A549 (cell line): ENCODE data around the gene PECR. TPM values are rescaled to one million over a fixed set of nuclear protein-coding genes. Genes with fewer than 3 reads are reported as not detected.
"Not testable (repeated sequence)": the region's sequence is repeated elsewhere in the genome, so short reads cannot be mapped to it uniquely, and the experiment has no call there.

Experiments used
- ATAC-seq, 2 experiments: fragments of 200-7000 bp in 1 of 2; fragments of >200 bp in 1 of 2; cut with Nextera tagmentation in 1 of 2; cut with Tn5 transposase in 1 of 2; 3 replicates each; pipeline versions ENCODE4 v1.8.0 to v1.9.1; 2018 to 2020; ENCODE audit warnings: mild to moderate bottlenecking in 1 of 2, moderate library complexity in 1 of 2
- CTCF ChIA-PET: fragments of 300-600 bp; sonication (Branson Sonifier 250); formaldehyde crosslinking; extraction: SDS; loops from one replicate; lab custom pipeline; 2021; ENCODE audit warnings: antibody characterized with exemption, inconsistent platforms; lab: Yijun Ruan, JAX
- POLR2A ChIA-PET: fragments of 350-600 bp; formaldehyde crosslinking; extraction: SDS; loops from one replicate; lab custom pipeline; 2021; ENCODE audit warnings: antibody characterized with exemption, inconsistent platforms; lab: Yijun Ruan, JAX
- DNase-seq, 2 experiments: peaks; one replicate each; pipeline versions ENCODE4 v3.0.0 to v3.0.0-alpha.2; 2011 to 2016; ENCODE audit warnings: low read depth in 1 of 2, low spot score in 1 of 2
- FAIRE-seq: peaks from 2 replicates; lab custom pipeline; 2011; peaks lifted over from hg19 to GRCh38; lab: Jason Lieb, UNC
- H3K27ac ChIP-seq, 2 experiments: fragments of >200 bp; sonication (Bioruptor Twin); formaldehyde crosslinking; 3 replicates each; pipeline ENCODE4 v1.5.1; 2016 to 2017
- H3K4me1 ChIP-seq: fragments of >200 bp; sonication (Bioruptor Twin); formaldehyde crosslinking; 3 replicates; pipeline ENCODE4 v1.6.1; 2016
- H3K4me2 ChIP-seq: fragments of >200 bp; sonication (Bioruptor Twin); formaldehyde crosslinking; 3 replicates; pipeline ENCODE4 v1.6.1; 2016
- H3K4me3 ChIP-seq: fragments of >200 bp; sonication (Bioruptor Twin); formaldehyde crosslinking; 3 replicates; pipeline ENCODE4 v1.5.1; 2016
- H3K9me3 ChIP-seq: fragments of >200 bp; sonication (Bioruptor Twin); formaldehyde crosslinking; 3 replicates; pipeline ENCODE4 v1.6.1; 2016
- CBX8 ChIP-seq: fragments of 200-600 bp; sonication (generic); IDR thresholded peaks from 2 replicates; pipeline ENCODE4 v1.6.1; 2016
- EHMT2 ChIP-seq: fragments of 200-600 bp; sonication (generic); IDR thresholded peaks from 2 replicates; pipeline ENCODE4 v1.6.1; 2016; ENCODE audit warnings: antibody characterized with exemption, low read depth, mild to moderate bottlenecking, moderate library complexity
- EP300 ChIP-seq, 2 experiments: fragments of >200 bp; sonication (Bioruptor Twin); formaldehyde crosslinking; IDR thresholded peaks; 2 replicates in 1 of 2; 3 replicates in 1 of 2; pipeline ENCODE4 v1.6.1; 2016 to 2017
- MYC ChIP-seq: IDR thresholded peaks from 2 replicates; pipeline ENCODE4 v1.6.1; 2012; ENCODE audit warnings: mild to moderate bottlenecking, inconsistent platforms, low read length, improper control_type of control experiment, borderline replicate concordance
- POLR2AphosphoS2 ChIP-seq: conservative IDR thresholded peaks from 2 replicates; pipeline ENCODE4 v1.6.1; 2012; ENCODE audit warnings: low read length, improper control_type of control experiment, inconsistent platforms
- RCOR1 ChIP-seq: fragments of 150-350 bp; IDR thresholded peaks from 2 replicates; pipeline ENCODE4 v1.6.1; 2014; ENCODE audit warnings: antibody characterized with exemption, low read length, low read depth
- RNF2 ChIP-seq: fragments of 200-600 bp; sonication (generic); IDR thresholded peaks from 2 replicates; pipeline ENCODE4 v1.6.1; 2016; ENCODE audit warnings: low read depth, mild to moderate bottlenecking, antibody characterized with exemption, moderate library complexity, borderline replicate concordance
- SREBF2 ChIP-seq: fragments of 450-650 bp; IDR thresholded peaks from 2 replicates; pipeline ENCODE4 v1.6.1; 2014; ENCODE audit warnings: mild to moderate bottlenecking, moderate library complexity
- ZFP36 ChIP-seq: fragments of 450-650 bp; IDR thresholded peaks from 2 replicates; pipeline ENCODE4 v1.6.1; 2014; ENCODE audit warnings: borderline replicate concordance; ENCODE audit not compliant: partially characterized antibody
- WGBS: methylation state at CpG from one replicate; pipeline ENCODE4 v1.1.6; 2017; ENCODE audit errors: missing lambda C conversion rate; 5-methylcytosine and 5-hydroxymethylcytosine counted together
- polyA plus RNA-seq, 4 experiments: library from polyadenylated mRNA; depleted of rRNA in 3 of 4; stranded (reverse); fragments of >200 nt; fragmentation: RNase III in 1 of 4; extraction: RNeasy Plus Mini Kit Qiagen cat#74134 plus additional on column Dnase treatment in 1 of 4; gene quantifications; 2 replicates in 3 of 4; 3 replicates in 1 of 4; pipeline ENCODE4 v1.2.3, GENCODE V29; 2011 to 2017
- TF ChIP-seq, protein P1 (sequence below): fragments of 200-600 bp; sonication (generic); IDR thresholded peaks from 2 replicates; pipeline ENCODE4 v1.6.1; 2016; ENCODE audit warnings: antibody characterized with exemption, mild to moderate bottlenecking, moderate library complexity
- TF ChIP-seq, protein P2 (sequence below): fragments of >200 bp; sonication (Bioruptor Twin); formaldehyde crosslinking; IDR thresholded peaks from 3 replicates; pipeline ENCODE4 v1.6.1; 2016

The PECR gene
- polyA plus RNA-seq, 2 of the 4 experiments (the other 2 are of a cell fraction): 16.8 to 39.9 TPM

DNA sequence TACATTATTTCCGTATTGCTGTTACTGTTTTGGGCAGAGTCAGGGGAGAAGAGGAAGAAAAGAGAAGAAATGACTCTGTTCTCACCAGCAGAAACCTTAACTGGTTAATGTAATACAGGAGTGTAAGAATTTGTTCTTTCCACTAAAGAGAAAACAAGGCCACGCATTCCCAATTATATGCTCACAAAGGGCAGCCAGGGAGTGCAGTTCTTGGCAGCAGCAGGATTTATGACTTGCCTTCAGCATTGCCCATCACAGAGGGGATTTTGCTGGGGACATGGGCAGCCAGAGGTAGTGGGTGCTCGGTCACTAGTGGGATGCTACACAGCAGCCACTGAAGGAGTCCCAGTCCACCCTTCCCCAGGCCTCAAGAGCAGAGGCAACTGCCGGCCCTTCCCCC, 86.7 kb downstream of the PECR start:
- no peaks in the 10 kb centered on the region for H3K4me1 ChIP-seq
- ATAC-seq (no peak), DNase-seq (no peak), FAIRE-seq (no peak)
- H3K4me2 ChIP-seq: no peak overlapping the region
- no peak overlapping the region for H3K4me3 ChIP-seq
- CTCF ChIA-PET: interaction anchor here (0.8 kb wide), 1 partner anchor 21 kb away, joined by 3 read pairs; no protein-coding TSS in a partner anchor
- no peak overlapping the region for H3K27ac ChIP-seq
- POLR2A ChIA-PET: no interaction called here
- 86% methylated on average over 4 of the region's 4 CpGs for WGBS
- H3K9me3 ChIP-seq: no peaks in the 10 kb centered on the region
- TF ChIP-seq, protein P1, sequence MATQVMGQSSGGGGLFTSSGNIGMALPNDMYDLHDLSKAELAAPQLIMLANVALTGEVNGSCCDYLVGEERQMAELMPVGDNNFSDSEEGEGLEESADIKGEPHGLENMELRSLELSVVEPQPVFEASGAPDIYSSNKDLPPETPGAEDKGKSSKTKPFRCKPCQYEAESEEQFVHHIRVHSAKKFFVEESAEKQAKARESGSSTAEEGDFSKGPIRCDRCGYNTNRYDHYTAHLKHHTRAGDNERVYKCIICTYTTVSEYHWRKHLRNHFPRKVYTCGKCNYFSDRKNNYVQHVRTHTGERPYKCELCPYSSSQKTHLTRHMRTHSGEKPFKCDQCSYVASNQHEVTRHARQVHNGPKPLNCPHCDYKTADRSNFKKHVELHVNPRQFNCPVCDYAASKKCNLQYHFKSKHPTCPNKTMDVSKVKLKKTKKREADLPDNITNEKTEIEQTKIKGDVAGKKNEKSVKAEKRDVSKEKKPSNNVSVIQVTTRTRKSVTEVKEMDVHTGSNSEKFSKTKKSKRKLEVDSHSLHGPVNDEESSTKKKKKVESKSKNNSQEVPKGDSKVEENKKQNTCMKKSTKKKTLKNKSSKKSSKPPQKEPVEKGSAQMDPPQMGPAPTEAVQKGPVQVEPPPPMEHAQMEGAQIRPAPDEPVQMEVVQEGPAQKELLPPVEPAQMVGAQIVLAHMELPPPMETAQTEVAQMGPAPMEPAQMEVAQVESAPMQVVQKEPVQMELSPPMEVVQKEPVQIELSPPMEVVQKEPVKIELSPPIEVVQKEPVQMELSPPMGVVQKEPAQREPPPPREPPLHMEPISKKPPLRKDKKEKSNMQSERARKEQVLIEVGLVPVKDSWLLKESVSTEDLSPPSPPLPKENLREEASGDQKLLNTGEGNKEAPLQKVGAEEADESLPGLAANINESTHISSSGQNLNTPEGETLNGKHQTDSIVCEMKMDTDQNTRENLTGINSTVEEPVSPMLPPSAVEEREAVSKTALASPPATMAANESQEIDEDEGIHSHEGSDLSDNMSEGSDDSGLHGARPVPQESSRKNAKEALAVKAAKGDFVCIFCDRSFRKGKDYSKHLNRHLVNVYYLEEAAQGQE: no peak
- TF ChIP-seq, protein P2, sequence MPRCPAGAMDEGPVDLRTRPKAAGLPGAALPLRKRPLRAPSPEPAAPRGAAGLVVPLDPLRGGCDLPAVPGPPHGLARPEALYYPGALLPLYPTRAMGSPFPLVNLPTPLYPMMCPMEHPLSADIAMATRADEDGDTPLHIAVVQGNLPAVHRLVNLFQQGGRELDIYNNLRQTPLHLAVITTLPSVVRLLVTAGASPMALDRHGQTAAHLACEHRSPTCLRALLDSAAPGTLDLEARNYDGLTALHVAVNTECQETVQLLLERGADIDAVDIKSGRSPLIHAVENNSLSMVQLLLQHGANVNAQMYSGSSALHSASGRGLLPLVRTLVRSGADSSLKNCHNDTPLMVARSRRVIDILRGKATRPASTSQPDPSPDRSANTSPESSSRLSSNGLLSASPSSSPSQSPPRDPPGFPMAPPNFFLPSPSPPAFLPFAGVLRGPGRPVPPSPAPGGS: no peak
- TF ChIP-seq MYC (no peak), RNF2 (no peak), CBX8 (no peak), POLR2AphosphoS2 (no peak), RCOR1 (no peak), EP300 (IDR thresholded peaks at IDR 0.05) (no peak), EHMT2 (no peak), SREBF2 (no peak), ZFP36 (no peak)

DNA sequence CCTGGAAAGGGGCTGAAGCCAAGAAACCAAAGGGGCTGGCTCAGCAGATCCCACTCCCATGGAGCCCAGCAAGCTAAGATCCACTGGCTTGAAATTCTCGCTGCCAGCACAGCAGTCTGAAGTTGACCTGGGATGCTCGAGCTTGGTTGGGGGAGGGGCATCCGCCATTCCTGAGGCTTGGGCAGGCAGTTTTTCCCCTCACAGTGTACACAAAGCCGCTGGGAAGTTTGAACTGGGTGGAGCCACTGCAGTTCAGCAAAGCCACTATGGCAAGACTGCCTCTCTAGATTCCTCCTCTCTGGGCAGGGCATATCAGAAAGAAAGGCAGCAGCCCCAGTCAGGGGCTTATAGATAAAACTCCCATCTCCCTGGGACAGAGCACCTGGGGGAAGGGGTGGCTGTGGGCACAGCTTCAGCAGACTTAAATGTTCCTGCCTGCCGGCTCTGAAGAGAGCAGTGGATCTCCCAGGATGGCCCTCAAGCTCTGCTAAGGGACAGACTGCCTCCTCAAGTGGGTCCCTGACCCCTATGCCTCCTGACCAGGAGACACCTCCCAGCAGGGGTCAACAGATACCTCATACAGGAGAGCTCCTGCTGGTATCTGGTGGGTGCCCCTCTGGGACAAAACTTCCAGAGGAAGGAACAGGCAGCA, 92.9 kb downstream of the PECR start:
- CTCF ChIA-PET, DNase-seq, POLR2A ChIA-PET, H3K4me3 ChIP-seq, H3K27ac ChIP-seq, FAIRE-seq, H3K4me1 ChIP-seq, H3K9me3 ChIP-seq, H3K4me2 ChIP-seq, ATAC-seq: not testable (repeated sequence)
- WGBS: 75% methylated on average over 5 of the region's 5 CpGs

Other genes starting within 250 kb of the PECR start
- gene MREG, start 68.3 kb downstream of the PECR start, polyA plus RNA-seq (2011; rRNA removed): 7.9 and 8.0 TPM in 2 replicates
- 5.0 to 6.4 TPM (median 6.1 TPM) in 3 replicates for gene MREG, start 68.3 kb downstream of the PECR start, polyA plus RNA-seq (2017; fragmentation: RNase III; extraction: RNeasy Plus Mini Kit Qiagen cat#74134 plus additional on column Dnase treatment)
- 0.54 and 0.78 TPM in 2 replicates for gene TMEM169, start 110 bp upstream of the PECR start, polyA plus RNA-seq (2011; rRNA removed)
- gene TMEM169, start 110 bp upstream of the PECR start, polyA plus RNA-seq (2017; fragmentation: RNase III; extraction: RNeasy Plus Mini Kit Qiagen cat#74134 plus additional on column Dnase treatment): 0.80 to 0.82 TPM (median 0.81 TPM) in 3 replicates
- gene XRCC5, start 27.5 kb upstream of the PECR start, polyA plus RNA-seq (2011; rRNA removed): 430 and 619 TPM in 2 replicates
- 209 to 222 TPM (median 217 TPM) in 3 replicates for gene XRCC5, start 27.5 kb upstream of the PECR start, polyA plus RNA-seq (2017; fragmentation: RNase III; extraction: RNeasy Plus Mini Kit Qiagen cat#74134 plus additional on column Dnase treatment)